Measurements from ENCODE around the gene WNK2. TPM values are rescaled to one million over a fixed set of nuclear protein-coding genes. Genes with fewer than 3 reads are reported as not detected.

WNK2 gene
- polyA plus RNA-seq, 2 of the 4 experiments (the other 2 are of a cell fraction), result 2.1 to 6.7 TPM

- no peak for FAIRE-seq
- no peak overlapping the region for H3K4me3 ChIP-seq
- WGBS (ENCODE audit: missing lambda C conversion rate), result 79% methylated on average over 9 of the region's 9 CpGs
- H3K4me1 ChIP-seq, result no peaks in the 10 kb centered on the region
- TF ChIP-seq GATA3 (IDR thresholded peaks at IDR 0.05; ENCODE audit: borderline replicate concordance) (no peak), FOSL2 (IDR thresholded peaks at IDR 0.05) (no peak), FOSL2 (CRISPR knock-in tag; IDR thresholded peaks at IDR 0.05) (no peak), JUN (IDR thresholded peaks at IDR 0.05) (no peak), POLR2A (IDR thresholded peaks at IDR 0.05; ENCODE audit: low read length) (no peak), CHD2 (IDR thresholded peaks at IDR 0.05; ENCODE audit: low read length, partially characterized antibody) (no peak)
- no peak overlapping the region for H3K4me2 ChIP-seq
- no peak for ATAC-seq
- no peak for DNase-seq (ENCODE audit: low read depth in 1 of 2, low spot score in 1 of 2)
- ChIA-PET POLR2A (no interaction called here), CTCF (no interaction called here)
- no peak overlapping the region for H3K27ac ChIP-seq
- H3K9me3 ChIP-seq, result peaks cover 15% of the 10 kb centered on the region
Observed at GRCh38 chr9:93343663-93344062, 159.7 kb downstream of the WNK2 start.

DNA sequence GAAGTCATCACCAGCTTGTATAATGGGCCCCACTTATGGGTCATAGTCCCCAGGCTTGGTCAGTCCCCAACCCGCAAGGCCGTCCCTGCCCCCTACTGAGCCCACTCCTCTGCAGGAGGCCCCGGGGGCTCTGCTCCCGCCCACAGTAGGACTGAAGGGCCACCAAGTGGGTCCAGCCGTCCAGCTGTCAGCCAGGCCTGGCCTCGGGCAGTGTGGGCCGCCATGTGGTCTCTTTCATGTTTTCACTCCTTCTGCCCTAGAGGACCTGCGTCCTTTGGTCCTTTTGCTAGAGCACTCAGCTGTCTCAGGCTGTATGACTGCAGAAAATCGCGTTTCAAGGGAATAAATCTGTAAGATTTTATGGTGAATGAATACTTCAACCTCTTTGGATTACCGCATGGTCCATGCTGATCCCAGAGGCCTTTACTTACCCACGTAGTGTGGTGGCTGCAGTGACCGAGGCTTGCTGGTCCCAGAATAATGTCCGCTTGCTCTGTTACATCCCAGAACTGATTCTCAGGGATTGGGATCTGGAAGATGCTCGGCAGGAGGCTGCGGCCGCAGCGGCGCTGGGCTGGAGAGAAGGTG is 161.8 kb downstream of the WNK2 start:
- CTCF ChIA-PET, result no interaction called here
- POLR2A ChIA-PET, result no interaction called here
- no peaks in the 10 kb centered on the region for H3K9me3 ChIP-seq
- TF ChIP-seq MYC (IDR thresholded peaks at IDR 0.05; ENCODE audit: borderline replicate concordance, low read length) (no peak), HEYL (CRISPR knock-in tag; IDR thresholded peaks at IDR 0.05) (no peak), ATOH8 (CRISPR knock-in tag; IDR thresholded peaks at IDR 0.05; ENCODE audit: low read depth) (no peak), ESRRA (IDR thresholded peaks at IDR 0.05; ENCODE audit: borderline replicate concordance, low read length) (no peak), MAZ (IDR thresholded peaks at IDR 0.05; ENCODE audit: borderline replicate concordance, low read depth, low read length) (no peak), RAD21 (conservative IDR thresholded peaks at IDR 0.05 in 1 of 2, IDR thresholded peaks at IDR 0.05 in 1 of 2) (no peak), MAFK (IDR thresholded peaks at IDR 0.05; ENCODE audit: partially characterized antibody) (no peak), SMC3 (IDR thresholded peaks at IDR 0.05) (no peak), REST (IDR thresholded peaks at IDR 0.05) (no peak), SREBF2 (IDR thresholded peaks at IDR 0.05) (no peak), RCOR1 (IDR thresholded peaks at IDR 0.05; ENCODE audit: low read depth, low read length) (no peak), FOSL2 (IDR thresholded peaks at IDR 0.05) (no peak), FOSL2 (CRISPR knock-in tag; IDR thresholded peaks at IDR 0.05) (no peak), POLR2AphosphoS2 (conservative IDR thresholded peaks at IDR 0.05; ENCODE audit: low read length) (no peak), HOXB13 (CRISPR knock-in tag; IDR thresholded peaks at IDR 0.05; ENCODE audit: low read depth) (no peak), HDAC2 (IDR thresholded peaks at IDR 0.05) (no peak), ZC3H11A (IDR thresholded peaks at IDR 0.05) (no peak), USF2 (IDR thresholded peaks at IDR 0.05) (no peak), TP53 (CRISPR knock-in tag; IDR thresholded peaks at IDR 0.05) (no peak), ZFP36 (IDR thresholded peaks at IDR 0.05; ENCODE audit: borderline replicate concordance, partially characterized antibody) (no peak)
- FAIRE-seq (no peak), DNase-seq (ENCODE audit: low read depth in 1 of 2, low spot score in 1 of 2) (no peak), ATAC-seq (no peak)
- H3K4me2 ChIP-seq, result no peak overlapping the region
- no peaks in the 10 kb centered on the region for H3K4me1 ChIP-seq
- WGBS (ENCODE audit: missing lambda C conversion rate), result 90% methylated on average over 19 of the region's 19 CpGs
- no peak overlapping the region for H3K4me3 ChIP-seq
- no peak overlapping the region for H3K27ac ChIP-seq
